ENCODE data around the gene KTN1.

- TF ChIP-seq OSR1 (CRISPR knock-in tag; IDR thresholded peaks at IDR 0.05) (no peak), CREB5 (CRISPR knock-in tag; IDR thresholded peaks at IDR 0.05; ENCODE audit: low read depth) (no peak), ZC3H10 (CRISPR knock-in tag; IDR thresholded peaks at IDR 0.05) (no peak), BACH2 (CRISPR knock-in tag; IDR thresholded peaks at IDR 0.05; ENCODE audit: borderline replicate concordance) (no peak), ZNF565 (CRISPR knock-in tag; conservative IDR thresholded peaks at IDR 0.05; ENCODE audit: low read depth) (no peak), PATZ1 (CRISPR knock-in tag; IDR thresholded peaks at IDR 0.05; ENCODE audit: borderline replicate concordance) (no peak), SNAI2 (CRISPR knock-in tag; IDR thresholded peaks at IDR 0.05) (no peak), CSDC2 (CRISPR knock-in tag; IDR thresholded peaks at IDR 0.05) (no peak), ARNTL (CRISPR knock-in tag; IDR thresholded peaks at IDR 0.05; ENCODE audit: borderline replicate concordance, low read depth) (no peak), PPARA (CRISPR knock-in tag; IDR thresholded peaks at IDR 0.05; ENCODE audit: borderline replicate concordance) (no peak), RARB (CRISPR knock-in tag; IDR thresholded peaks at IDR 0.05) (no peak), ZNF70 (CRISPR knock-in tag; IDR thresholded peaks at IDR 0.05) (no peak)
- TF ChIP-seq, protein P1, sequence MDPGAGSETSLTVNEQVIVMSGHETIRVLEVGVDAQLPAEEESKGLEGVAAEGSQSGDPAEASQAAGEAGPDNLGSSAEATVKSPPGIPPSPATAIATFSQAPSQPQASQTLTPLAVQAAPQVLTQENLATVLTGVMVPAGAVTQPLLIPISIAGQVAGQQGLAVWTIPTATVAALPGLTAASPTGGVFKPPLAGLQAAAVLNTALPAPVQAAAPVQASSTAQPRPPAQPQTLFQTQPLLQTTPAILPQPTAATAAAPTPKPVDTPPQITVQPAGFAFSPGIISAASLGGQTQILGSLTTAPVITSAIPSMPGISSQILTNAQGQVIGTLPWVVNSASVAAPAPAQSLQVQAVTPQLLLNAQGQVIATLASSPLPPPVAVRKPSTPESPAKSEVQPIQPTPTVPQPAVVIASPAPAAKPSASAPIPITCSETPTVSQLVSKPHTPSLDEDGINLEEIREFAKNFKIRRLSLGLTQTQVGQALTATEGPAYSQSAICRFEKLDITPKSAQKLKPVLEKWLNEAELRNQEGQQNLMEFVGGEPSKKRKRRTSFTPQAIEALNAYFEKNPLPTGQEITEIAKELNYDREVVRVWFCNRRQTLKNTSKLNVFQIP (CRISPR knock-in tag; IDR thresholded peaks at IDR 0.05; ENCODE audit: borderline replicate concordance, low read depth): no peak
Measured at GRCh38 chr14:55545779-55546178, 34.2 kb upstream of the KTN1 start.
